Endothelial cell of umbilical vein (primary cell): ENCODE results near the gene SLC16A5. TPM values are rescaled to one million over a fixed set of nuclear protein-coding genes. Genes with fewer than 3 reads are reported as not detected.

Source experiments
- BruUV-seq: library from RNA; stranded (reverse); fragments of 400-500 nt; replicated peaks from 2 replicates; lab custom pipeline; 2021; lab: Mats Ljungman, UMichigan
- CTCF ChIA-PET: fragments of 300-600, 350-600 bp; sonication (Branson Sonifier 250); formaldehyde crosslinking; loops from one replicate; lab custom pipeline; 2021; ENCODE audit warnings: antibody characterized with exemption, inconsistent platforms; lab: Charles Lee
- POLR2A ChIA-PET: fragments of 300-600, 350-600 bp; sonication (Branson Sonifier 250); formaldehyde crosslinking; loops from one replicate; lab custom pipeline; 2021; ENCODE audit warnings: antibody characterized with exemption, inconsistent platforms; lab: Charles Lee
- DNase-seq: peaks from one replicate; pipeline ENCODE4 v3.0.0-alpha.2; 2011; ENCODE audit warnings: low read depth, low spot score
- FAIRE-seq: peaks from 2 replicates; lab custom pipeline; 2011; peaks lifted over from hg19 to GRCh38; lab: Jason Lieb, UNC
- H2AFZ ChIP-seq: 2 replicates; pipeline ENCODE4 v1.6.0; 2012; ENCODE audit warnings: low read depth, low read length, control low read depth, inconsistent platforms
- H3K27ac ChIP-seq: 2 replicates; pipeline ENCODE4 v1.5.1; 2011; ENCODE audit warnings: low read depth, mild to moderate bottlenecking, control low read depth, low read length, moderate library complexity; ENCODE audit not compliant: insufficient read depth
- H3K27me3 ChIP-seq, 2 experiments: 2 replicates each; pipeline versions ENCODE4 v1.6.0 to v1.6.1; 2011; ENCODE audit warnings: low read length in 2 of 2, mixed read lengths in 1 of 2; ENCODE audit not compliant: control insufficient read depth in 2 of 2, insufficient read depth in 2 of 2
- H3K36me3 ChIP-seq, 2 experiments: 2 replicates in 1 of 2; 3 replicates in 1 of 2; pipeline ENCODE4 v1.5.1; 2011; ENCODE audit warnings: low read length in 2 of 2, mild to moderate bottlenecking in 1 of 2, moderate library complexity in 1 of 2; ENCODE audit not compliant: control insufficient read depth in 2 of 2, insufficient read depth in 2 of 2; ENCODE audit errors: extremely low read depth in 1 of 2
- H3K4me1 ChIP-seq: 3 replicates; pipeline ENCODE4 v1.5.1; 2011; ENCODE audit warnings: mild to moderate bottlenecking, low read length; ENCODE audit not compliant: control insufficient read depth, insufficient read depth; ENCODE audit errors: extremely low read depth
- H3K4me2 ChIP-seq: 2 replicates; pipeline ENCODE4 v1.6.1; 2011; ENCODE audit warnings: low read length, control low read depth, mixed read lengths; ENCODE audit not compliant: insufficient read depth
- H3K4me3 ChIP-seq, 3 experiments: fragments of 200-600 bp in 1 of 3; sonication (generic), shearing (Covaris generic) in 1 of 3; replicated peaks in 1 of 3; 2 replicates each; pipeline ENCODE4 v1.5.1; 2011 to 2016; ENCODE audit warnings: control low read depth in 3 of 3, low read length in 3 of 3, mild to moderate bottlenecking in 2 of 3, inconsistent platforms in 1 of 3, low read depth in 1 of 3, moderate library complexity in 1 of 3; ENCODE audit not compliant: insufficient read depth in 1 of 3
- H3K79me2 ChIP-seq: 2 replicates; pipeline ENCODE4 v1.6.0; 2012; ENCODE audit warnings: low read length, inconsistent platforms; ENCODE audit not compliant: control insufficient read depth, insufficient read depth
- H3K9ac ChIP-seq: replicated peaks from 2 replicates; pipeline ENCODE3; 2011; ENCODE audit warnings: low read length, control low read depth; ENCODE audit not compliant: insufficient read depth; ENCODE audit errors: extremely low read depth
- H3K9me1 ChIP-seq: replicated peaks from 3 replicates; pipeline ENCODE4 v1.6.0; 2011; ENCODE audit warnings: mild to moderate bottlenecking, low read length; ENCODE audit not compliant: control insufficient read depth, insufficient read depth; ENCODE audit errors: extremely low read depth
- H3K9me3 ChIP-seq: replicated peaks from 2 replicates; pipeline ENCODE4 v1.5.1; 2012; ENCODE audit warnings: low read length, inconsistent platforms; ENCODE audit not compliant: control insufficient read depth, insufficient read depth
- H4K20me1 ChIP-seq: replicated peaks from 2 replicates; pipeline ENCODE3; 2011; ENCODE audit warnings: mild to moderate bottlenecking, low read length; ENCODE audit not compliant: control insufficient read depth, insufficient read depth; ENCODE audit errors: extremely low read depth
- EZH2 ChIP-seq: IDR thresholded peaks from 2 replicates; pipeline ENCODE4 v1.6.1; 2012; ENCODE audit warnings: borderline replicate concordance, low read depth, mild to moderate bottlenecking, moderate library complexity, low read length, inconsistent platforms; ENCODE audit not compliant: severe bottlenecking
- FOS ChIP-seq: IDR thresholded peaks from 2 replicates; pipeline ENCODE4 v1.6.1; 2011; ENCODE audit warnings: mild to moderate bottlenecking, low read length, moderate library complexity, borderline replicate concordance; ENCODE audit not compliant: insufficient read depth
- GATA2 ChIP-seq: IDR thresholded peaks from 2 replicates; pipeline ENCODE4 v1.7.0; 2011; ENCODE audit warnings: low read depth, mild to moderate bottlenecking, moderate library complexity, mixed read lengths, low read length; ENCODE audit not compliant: insufficient read length, insufficient read depth
- JUN ChIP-seq: IDR thresholded peaks from 2 replicates; pipeline ENCODE4 v1.6.1; 2011; ENCODE audit warnings: borderline replicate concordance, low read depth; ENCODE audit not compliant: insufficient read length, insufficient read depth
- MYC ChIP-seq: IDR thresholded peaks from one replicate; pipeline ENCODE4 v1.6.1; 2011; ENCODE audit warnings: mild to moderate bottlenecking, low read depth, low read length
- POLR2A ChIP-seq: IDR thresholded peaks from 2 replicates; pipeline ENCODE4 v1.6.1; 2012; ENCODE audit warnings: low read depth, mild to moderate bottlenecking, control low read depth, low read length
- POLR2AphosphoS5 ChIP-seq: IDR thresholded peaks from 2 replicates; pipeline ENCODE4 v1.6.1; 2012; ENCODE audit warnings: low read depth, mild to moderate bottlenecking, control low read depth, low read length, moderate library complexity; ENCODE audit not compliant: insufficient read depth
- dilution Hi-C: fragments of 300-500 bp; cut with MboI; formaldehyde crosslinking; loops from one replicate; pipeline ENCODE4 v1.15.0; 2019; ENCODE audit warnings: low sequenced_read_pairs; ENCODE audit not compliant: extremely low pct_ligation_motif_present
- intact Hi-C: fragments of 100-400 bp; cut with micrococcal nuclease; formaldehyde crosslinking; loops from one replicate; pipeline ENCODE4 v1.10.0; 2022
- polyA plus RNA-seq, 4 experiments: library from polyadenylated mRNA; depleted of rRNA in 3 of 4; stranded (reverse) in 3 of 4; unstranded in 1 of 4; fragments of >200 nt; gene quantifications; 2 replicates each; pipeline versions ENCODE4 v1.2.1 to v1.2.3, GENCODE V29; 2011 to 2012; ENCODE audit warnings: missing spikeins in 1 of 4
- total RNA-seq: library from RNA; stranded (reverse); gene quantifications from 2 replicates; pipeline ENCODE4 v1.2.3, GENCODE V29; 2021
- TF ChIP-seq, protein P1 (sequence below), 2 donors: IDR thresholded peaks; 1 replicate in 1 of 2; 2 replicates in 1 of 2; pipeline ENCODE4 v1.5.1; 2011; ENCODE audit warnings: low read length in 2 of 2, mild to moderate bottlenecking in 2 of 2, moderate library complexity in 2 of 2, control low read depth in 1 of 2, inconsistent platforms in 1 of 2, low read depth in 1 of 2; ENCODE audit not compliant: insufficient read depth in 1 of 2; ENCODE audit errors: extremely low read depth in 1 of 2
- TF ChIP-seq, protein P2 (sequence below): IDR thresholded peaks from 2 replicates; pipeline ENCODE4 v1.6.1; 2011; ENCODE audit not compliant: insufficient read depth, insufficient read length

SLC16A5 gene
- total and polyA plus RNA-seq, 2 donors (not counting 3 experiments of a cell fraction or from before 2014, with no cell fraction given): 16.4 to 23.3 TPM

- BruUV-seq: no TSS peak
- peak overlapping the region; percentile 9 for H2AFZ ChIP-seq
- H3K79me2 ChIP-seq: no peaks in the 10 kb centered on the region
- no peaks in the 10 kb centered on the region for H3K36me3 ChIP-seq
- POLR2A ChIA-PET: interaction anchor here (0.9 to 1.1 kb wide), 2 partner anchors 34 to 79 kb away, joined by 3 to 7 read pairs; no protein-coding TSS in a partner anchor
- FAIRE-seq (peak; percentile 72), DNase-seq (no peak)
- peak overlapping the region; percentile 22 to 74 (median 71) for H3K4me3 ChIP-seq
- CTCF ChIA-PET: interaction anchor here (0.6 to 4.3 kb wide), 17 partner anchors 14 to 160 kb away, joined by 3 to 37 read pairs (median 5); partner anchors contain the start of genes MIF4GD, NT5C and NUP85
- intact Hi-C loops: no loop called here
- peaks cover 21% of the 10 kb centered on the region for H3K4me1 ChIP-seq
- no peaks in the 10 kb centered on the region for H4K20me1 ChIP-seq
- TF ChIP-seq POLR2AphosphoS5: no peak
- TF ChIP-seq FOS: no peak
- TF ChIP-seq, protein P1, sequence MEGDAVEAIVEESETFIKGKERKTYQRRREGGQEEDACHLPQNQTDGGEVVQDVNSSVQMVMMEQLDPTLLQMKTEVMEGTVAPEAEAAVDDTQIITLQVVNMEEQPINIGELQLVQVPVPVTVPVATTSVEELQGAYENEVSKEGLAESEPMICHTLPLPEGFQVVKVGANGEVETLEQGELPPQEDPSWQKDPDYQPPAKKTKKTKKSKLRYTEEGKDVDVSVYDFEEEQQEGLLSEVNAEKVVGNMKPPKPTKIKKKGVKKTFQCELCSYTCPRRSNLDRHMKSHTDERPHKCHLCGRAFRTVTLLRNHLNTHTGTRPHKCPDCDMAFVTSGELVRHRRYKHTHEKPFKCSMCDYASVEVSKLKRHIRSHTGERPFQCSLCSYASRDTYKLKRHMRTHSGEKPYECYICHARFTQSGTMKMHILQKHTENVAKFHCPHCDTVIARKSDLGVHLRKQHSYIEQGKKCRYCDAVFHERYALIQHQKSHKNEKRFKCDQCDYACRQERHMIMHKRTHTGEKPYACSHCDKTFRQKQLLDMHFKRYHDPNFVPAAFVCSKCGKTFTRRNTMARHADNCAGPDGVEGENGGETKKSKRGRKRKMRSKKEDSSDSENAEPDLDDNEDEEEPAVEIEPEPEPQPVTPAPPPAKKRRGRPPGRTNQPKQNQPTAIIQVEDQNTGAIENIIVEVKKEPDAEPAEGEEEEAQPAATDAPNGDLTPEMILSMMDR (IDR thresholded peaks at IDR 0.05; ENCODE audit: extremely low read depth in 1 of 2, insufficient read depth in 1 of 2, low read depth in 1 of 2, low read length in 2 of 2): no peak
- TF ChIP-seq, protein P2, sequence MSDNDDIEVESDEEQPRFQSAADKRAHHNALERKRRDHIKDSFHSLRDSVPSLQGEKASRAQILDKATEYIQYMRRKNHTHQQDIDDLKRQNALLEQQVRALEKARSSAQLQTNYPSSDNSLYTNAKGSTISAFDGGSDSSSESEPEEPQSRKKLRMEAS: no peak
- TF ChIP-seq POLR2A: no peak
- TF ChIP-seq EZH2: no peak
- TF ChIP-seq MYC: no peak
- no peak for TF ChIP-seq JUN
- TF ChIP-seq GATA2: no peak
- H3K27ac ChIP-seq: no peak overlapping the region
- dilution Hi-C loops: no loop called here
- H3K4me2 ChIP-seq: peak overlapping the region; percentile 57
- H3K27me3 ChIP-seq: no peaks in the 10 kb centered on the region
- H3K9me3 ChIP-seq: no peaks in the 10 kb centered on the region
- H3K9ac ChIP-seq: peak overlapping the region; percentile 36
- H3K9me1 ChIP-seq: no peaks in the 10 kb centered on the region
Measured at GRCh38 chr17:75110234-75110937, 22.6 kb downstream of the SLC16A5 start.
